Measurements from ENCODE around the gene OR8A1.
"Not testable (repeated sequence)": the region's sequence is repeated elsewhere in the genome, so short reads cannot be mapped to it uniquely, and the experiment has no call there.

OR8A1 gene

GRCh38 chr11:124586238-124586860, 16.6 kb downstream of the OR8A1 start:
- peaks cover 0 to 4% of the 10 kb centered on the region in 2 donors for H3K27me3 ChIP-seq (ENCODE audit: control insufficient read depth in 1 of 2, insufficient read depth in 2 of 2, low read length in 2 of 2)
- no peaks in the 10 kb centered on the region for H3K9me3 ChIP-seq (ENCODE audit: control insufficient read depth in 1 of 2, low read length in 2 of 2)
- no peak overlapping the region for H3K27ac ChIP-seq (ENCODE audit: low read depth, low read length)
- H3K9ac ChIP-seq (ENCODE audit: low read depth in 1 of 2, low read length in 2 of 2) = no peak overlapping the region
- H3K36me3 ChIP-seq (ENCODE audit: control insufficient read depth in 1 of 2, insufficient read depth in 2 of 2, low read length in 2 of 2) = no peaks in the 10 kb centered on the region
- no peaks in the 10 kb centered on the region for H3K4me1 ChIP-seq (ENCODE audit: control insufficient read depth in 1 of 2, insufficient read depth in 2 of 2, low read length in 2 of 2)
- no peak overlapping the region for H3K4me3 ChIP-seq (ENCODE audit: low read depth in 1 of 2, low read length in 2 of 2)

GRCh38 chr11:124591430-124591829, 21.6 kb downstream of the OR8A1 start:
- H3K9me3 ChIP-seq (ENCODE audit: control insufficient read depth in 1 of 2, low read length in 2 of 2) = no peaks in the 10 kb centered on the region
- H3K27ac ChIP-seq (ENCODE audit: low read depth, low read length) = no peak overlapping the region
- no peak overlapping the region for H3K4me3 ChIP-seq (ENCODE audit: low read depth in 1 of 2, low read length in 2 of 2)
- H3K4me1 ChIP-seq (ENCODE audit: control insufficient read depth in 1 of 2, insufficient read depth in 2 of 2, low read length in 2 of 2) = no peaks in the 10 kb centered on the region
- no peak overlapping the region for H3K9ac ChIP-seq (ENCODE audit: low read depth in 1 of 2, low read length in 2 of 2)
- H3K27me3 ChIP-seq (ENCODE audit: control insufficient read depth in 1 of 2, insufficient read depth in 2 of 2, low read length in 2 of 2) = peaks cover 0 to 3% of the 10 kb centered on the region in 2 donors
- H3K36me3 ChIP-seq (ENCODE audit: control insufficient read depth in 1 of 2, insufficient read depth in 2 of 2, low read length in 2 of 2) = no peaks in the 10 kb centered on the region

GRCh38 chr11:124592627-124593026, 22.8 kb downstream of the OR8A1 start:
- H3K4me3 ChIP-seq (ENCODE audit: low read depth in 1 of 2, low read length in 2 of 2) = no peak overlapping the region
- H3K27me3 ChIP-seq (ENCODE audit: control insufficient read depth in 1 of 2, insufficient read depth in 2 of 2, low read length in 2 of 2) = peaks cover 3% of the 10 kb centered on the region in 2 donors
- no peak overlapping the region for H3K27ac ChIP-seq (ENCODE audit: low read depth, low read length)
- H3K9me3 ChIP-seq (ENCODE audit: control insufficient read depth in 1 of 2, low read length in 2 of 2) = no peaks in the 10 kb centered on the region
- H3K4me1 ChIP-seq (ENCODE audit: control insufficient read depth in 1 of 2, insufficient read depth in 2 of 2, low read length in 2 of 2) = no peaks in the 10 kb centered on the region
- H3K9ac ChIP-seq (ENCODE audit: low read depth in 1 of 2, low read length in 2 of 2) = no peak overlapping the region
- no peaks in the 10 kb centered on the region for H3K36me3 ChIP-seq (ENCODE audit: control insufficient read depth in 1 of 2, insufficient read depth in 2 of 2, low read length in 2 of 2)

GRCh38 chr11:124595302-124595701, 25.5 kb downstream of the OR8A1 start:
- no peaks in the 10 kb centered on the region for H3K9me3 ChIP-seq (ENCODE audit: control insufficient read depth in 1 of 2, low read length in 2 of 2)
- H3K27ac ChIP-seq (ENCODE audit: low read depth, low read length) = no peak overlapping the region
- H3K9ac ChIP-seq (ENCODE audit: low read depth in 1 of 2, low read length in 2 of 2) = no peak overlapping the region
- H3K36me3 ChIP-seq (ENCODE audit: control insufficient read depth in 1 of 2, insufficient read depth in 2 of 2, low read length in 2 of 2) = no peaks in the 10 kb centered on the region
- no peaks in the 10 kb centered on the region for H3K4me1 ChIP-seq (ENCODE audit: control insufficient read depth in 1 of 2, insufficient read depth in 2 of 2, low read length in 2 of 2)
- peaks cover 3 to 5% of the 10 kb centered on the region in 2 donors for H3K27me3 ChIP-seq (ENCODE audit: control insufficient read depth in 1 of 2, insufficient read depth in 2 of 2, low read length in 2 of 2)
- H3K4me3 ChIP-seq (ENCODE audit: low read depth in 1 of 2, low read length in 2 of 2) = no peak overlapping the region

DNA sequence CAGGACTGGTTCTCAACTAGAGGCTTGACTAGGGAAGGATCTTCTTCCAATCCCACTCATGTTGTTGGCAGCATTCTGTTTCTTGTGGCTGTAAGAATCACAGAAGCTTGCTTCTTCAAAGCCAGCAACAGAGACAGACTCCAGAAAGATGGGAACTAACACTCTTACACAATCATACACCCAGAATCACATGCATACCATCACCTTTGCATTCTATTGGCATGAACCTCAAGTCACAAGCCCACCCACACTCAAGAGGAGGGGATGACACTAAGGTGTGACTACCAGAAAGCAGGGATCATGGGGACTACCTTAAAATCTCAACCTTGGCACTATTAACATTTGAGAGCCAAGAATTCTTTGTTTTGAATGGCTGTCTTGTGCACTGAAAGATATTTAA, 27.8 kb downstream of the OR8A1 start:
- H3K27ac ChIP-seq (ENCODE audit: low read depth, low read length) = no peak overlapping the region
- H3K36me3 ChIP-seq (ENCODE audit: control insufficient read depth in 1 of 2, insufficient read depth in 2 of 2, low read length in 2 of 2) = no peaks in the 10 kb centered on the region
- H3K27me3 ChIP-seq (ENCODE audit: control insufficient read depth in 1 of 2, insufficient read depth in 2 of 2, low read length in 2 of 2) = peaks cover 2 to 5% of the 10 kb centered on the region in 2 donors
- no peak overlapping the region for H3K4me3 ChIP-seq (ENCODE audit: low read depth in 1 of 2, low read length in 2 of 2)
- no peaks in the 10 kb centered on the region for H3K9me3 ChIP-seq (ENCODE audit: control insufficient read depth in 1 of 2, low read length in 2 of 2)
- H3K4me1 ChIP-seq (ENCODE audit: control insufficient read depth in 1 of 2, insufficient read depth in 2 of 2, low read length in 2 of 2) = no peaks in the 10 kb centered on the region
- no peak overlapping the region for H3K9ac ChIP-seq (ENCODE audit: low read depth in 1 of 2, low read length in 2 of 2)

- H3K36me3 ChIP-seq (ENCODE audit: control insufficient read depth in 1 of 2, insufficient read depth in 2 of 2, low read length in 2 of 2) = no peaks in the 10 kb centered on the region
- H3K9ac ChIP-seq (ENCODE audit: low read depth in 1 of 2, low read length in 2 of 2) = no peak overlapping the region
- H3K9me3 ChIP-seq (ENCODE audit: control insufficient read depth in 1 of 2, low read length in 2 of 2) = no peaks in the 10 kb centered on the region
- no peaks in the 10 kb centered on the region for H3K4me1 ChIP-seq (ENCODE audit: control insufficient read depth in 1 of 2, insufficient read depth in 2 of 2, low read length in 2 of 2)
- H3K27ac ChIP-seq (ENCODE audit: low read depth, low read length) = no peak overlapping the region
- H3K4me3 ChIP-seq (ENCODE audit: low read depth in 1 of 2, low read length in 2 of 2) = no peak overlapping the region
- peaks cover 0 to 5% of the 10 kb centered on the region in 2 donors for H3K27me3 ChIP-seq (ENCODE audit: control insufficient read depth in 1 of 2, insufficient read depth in 2 of 2, low read length in 2 of 2)
Observed at GRCh38 chr11:124600621-124601320, 31.0 kb downstream of the OR8A1 start.

DNA sequence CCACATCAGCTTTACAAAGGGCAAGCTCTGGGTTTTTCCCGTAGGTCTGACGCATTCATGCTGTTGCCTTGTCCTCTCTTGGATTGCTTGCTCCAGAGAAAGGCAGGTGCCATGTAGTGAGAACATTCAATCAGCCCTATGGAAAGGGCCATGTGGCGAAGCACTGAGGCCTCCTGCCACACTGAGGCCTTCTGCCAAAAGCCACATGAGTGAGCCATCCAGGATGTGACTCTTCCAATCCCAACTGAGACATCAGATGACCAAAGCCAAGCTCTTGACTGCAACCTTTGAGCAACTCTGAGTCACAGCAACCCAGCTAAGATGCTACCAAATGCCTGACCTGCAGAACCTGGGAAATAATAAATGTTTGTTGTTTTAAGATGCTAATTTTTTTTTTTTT, 32.4 kb downstream of the OR8A1 start:
- Histone ChIP-seq H3K27me3 (ENCODE audit: control insufficient read depth in 1 of 2, insufficient read depth in 2 of 2, low read length in 2 of 2) (peaks cover 0 to 5% of the 10 kb centered on the region in 2 donors), H3K9ac (ENCODE audit: low read depth in 1 of 2, low read length in 2 of 2) (no peak overlapping the region), H3K4me1 (ENCODE audit: control insufficient read depth in 1 of 2, insufficient read depth in 2 of 2, low read length in 2 of 2) (no peaks in the 10 kb centered on the region), H3K9me3 (ENCODE audit: control insufficient read depth in 1 of 2, low read length in 2 of 2) (no peaks in the 10 kb centered on the region), H3K36me3 (ENCODE audit: control insufficient read depth in 1 of 2, insufficient read depth in 2 of 2, low read length in 2 of 2) (no peaks in the 10 kb centered on the region), H3K4me3 (ENCODE audit: low read depth in 1 of 2, low read length in 2 of 2) (no peak overlapping the region), H3K27ac (ENCODE audit: low read depth, low read length) (no peak overlapping the region)

DNA sequence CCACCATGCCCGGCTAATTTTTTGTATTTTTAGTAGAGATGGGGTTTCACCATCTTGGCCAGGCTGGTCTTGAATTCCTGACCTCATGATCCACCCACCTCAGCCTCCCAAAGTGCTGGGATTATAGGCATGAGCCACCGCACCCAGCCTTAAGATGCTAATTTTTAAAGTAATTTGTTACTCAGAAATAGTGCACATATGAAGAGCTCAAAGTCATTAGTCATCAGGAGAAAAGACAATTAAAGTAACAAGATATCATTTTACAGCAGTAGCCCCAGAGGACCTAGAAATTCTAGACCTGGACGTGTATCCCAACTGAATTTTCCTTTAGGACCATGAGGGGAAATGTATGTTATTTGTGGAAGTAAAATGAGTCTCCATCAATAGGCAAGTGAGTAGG, 32.9 kb downstream of the OR8A1 start:
- H3K4me1 ChIP-seq (ENCODE audit: control insufficient read depth in 1 of 2, insufficient read depth in 2 of 2, low read length in 2 of 2) = not testable (repeated sequence)

GRCh38 chr11:124605719-124606118, 35.9 kb downstream of the OR8A1 start:
- H3K4me1 ChIP-seq (ENCODE audit: control insufficient read depth in 1 of 2, insufficient read depth in 2 of 2, low read length in 2 of 2) = no peaks in the 10 kb centered on the region
- no peaks in the 10 kb centered on the region for H3K36me3 ChIP-seq (ENCODE audit: control insufficient read depth in 1 of 2, insufficient read depth in 2 of 2, low read length in 2 of 2)
- H3K27me3 ChIP-seq (ENCODE audit: control insufficient read depth in 1 of 2, insufficient read depth in 2 of 2, low read length in 2 of 2) = no peaks in the 10 kb centered on the region
- no peak overlapping the region for H3K9ac ChIP-seq (ENCODE audit: low read depth in 1 of 2, low read length in 2 of 2)
- no peak overlapping the region for H3K4me3 ChIP-seq (ENCODE audit: low read depth in 1 of 2, low read length in 2 of 2)
- H3K27ac ChIP-seq (ENCODE audit: low read depth, low read length) = no peak overlapping the region
- no peaks in the 10 kb centered on the region for H3K9me3 ChIP-seq (ENCODE audit: control insufficient read depth in 1 of 2, low read length in 2 of 2)

More for the DNA sequence above, 32.9 kb downstream of the OR8A1 start:
- not testable (repeated sequence) for H3K27me3 ChIP-seq (ENCODE audit: control insufficient read depth in 1 of 2, insufficient read depth in 2 of 2, low read length in 2 of 2); H3K9ac ChIP-seq (ENCODE audit: low read depth in 1 of 2, low read length in 2 of 2); H3K36me3 ChIP-seq (ENCODE audit: control insufficient read depth in 1 of 2, insufficient read depth in 2 of 2, low read length in 2 of 2); H3K4me3 ChIP-seq (ENCODE audit: low read depth in 1 of 2, low read length in 2 of 2); H3K27ac ChIP-seq (ENCODE audit: low read depth, low read length); H3K9me3 ChIP-seq (ENCODE audit: control insufficient read depth in 1 of 2, low read length in 2 of 2)

GRCh38 chr11:124608147-124608546, 38.4 kb downstream of the OR8A1 start:
- H3K4me3 ChIP-seq (ENCODE audit: low read depth in 1 of 2, low read length in 2 of 2) = no peak overlapping the region
- H3K9ac ChIP-seq (ENCODE audit: low read depth in 1 of 2, low read length in 2 of 2) = no peak overlapping the region
- no peaks in the 10 kb centered on the region for H3K9me3 ChIP-seq (ENCODE audit: control insufficient read depth in 1 of 2, low read length in 2 of 2)
- no peaks in the 10 kb centered on the region for H3K36me3 ChIP-seq (ENCODE audit: control insufficient read depth in 1 of 2, insufficient read depth in 2 of 2, low read length in 2 of 2)
- H3K27me3 ChIP-seq (ENCODE audit: control insufficient read depth in 1 of 2, insufficient read depth in 2 of 2, low read length in 2 of 2) = peaks cover 0 to 1% of the 10 kb centered on the region in 2 donors
- no peaks in the 10 kb centered on the region for H3K4me1 ChIP-seq (ENCODE audit: control insufficient read depth in 1 of 2, insufficient read depth in 2 of 2, low read length in 2 of 2)
- no peak overlapping the region for H3K27ac ChIP-seq (ENCODE audit: low read depth, low read length)
